ENCODE measurements around the gene KLHL21. TPM values are rescaled to one million over a fixed set of nuclear protein-coding genes. Genes with fewer than 3 reads are reported as not detected.

The KLHL21 gene
- total RNA-seq, 2 donors from 2014 or later = 32.3 to 35.3 TPM

Other genes with a start within 250 kb of the KLHL21 start
- 10 to 100 TPM; 43.5 to 96.3 TPM for gene ACOT7, start 209.1 kb downstream of the KLHL21 start, total RNA-seq
- under 1 TPM; 0.17 to 0.37 TPM for gene HES2, start 182.9 kb downstream of the KLHL21 start, total RNA-seq
- 1 to 10 TPM in 1 of 2 donors, under 1 TPM in 1; 0.71 to 3.5 TPM for gene ESPN, start 178.1 kb downstream of the KLHL21 start, total RNA-seq
- 100 to 1,000 TPM; 132 to 199 TPM for gene TNFRSF25, start 136.7 kb downstream of the KLHL21 start, total RNA-seq
- 1 to 10 TPM; 3.2 to 3.8 TPM for gene PLEKHG5, start 111.2 kb downstream of the KLHL21 start, total RNA-seq
- gene NOL9, start 48.4 kb downstream of the KLHL21 start, total RNA-seq = 10 to 100 TPM; 33.2 to 58.0 TPM
- gene TAS1R1, start 47.6 kb downstream of the KLHL21 start, total RNA-seq = not detected
- 10 to 100 TPM; 22.0 to 28.5 TPM for gene ZBTB48, start 22.9 kb downstream of the KLHL21 start, total RNA-seq
- gene PHF13, start 10.9 kb upstream of the KLHL21 start, total RNA-seq = 10 to 100 TPM; 14.8 to 23.7 TPM
- gene THAP3, start 22.0 kb upstream of the KLHL21 start, total RNA-seq = 10 to 100 TPM; 19.3 to 34.6 TPM
- gene DNAJC11, start 98.9 kb upstream of the KLHL21 start, total RNA-seq = 10 to 100 TPM; 30.6 to 70.5 TPM
- 10 to 100 TPM; 36.7 to 51.9 TPM for gene CAMTA1, start 182.6 kb upstream of the KLHL21 start, total RNA-seq

All from activated T-helper 17 cell treated with anti-CD3 and anti-CD28 coated beads, Interleukin-2, amount 50 U/mL, for 72 hours (primary cell).